GM19467 (cell line): ENCODE measurements around the gene ADAMTSL4.
"Not testable (repeated sequence)": the region's sequence is repeated elsewhere in the genome, so short reads cannot be mapped to it uniquely, and the experiment has no call there.

Source experiments
- ATAC-seq: cut with Tn5 transposase; IDR thresholded peaks from one replicate; pipeline ENCODE4 v1.9.1; 2021; ENCODE audit warnings: mild to moderate bottlenecking, moderate library complexity; ENCODE audit not compliant: unreplicated experiment

Gene ADAMTSL4

DNA sequence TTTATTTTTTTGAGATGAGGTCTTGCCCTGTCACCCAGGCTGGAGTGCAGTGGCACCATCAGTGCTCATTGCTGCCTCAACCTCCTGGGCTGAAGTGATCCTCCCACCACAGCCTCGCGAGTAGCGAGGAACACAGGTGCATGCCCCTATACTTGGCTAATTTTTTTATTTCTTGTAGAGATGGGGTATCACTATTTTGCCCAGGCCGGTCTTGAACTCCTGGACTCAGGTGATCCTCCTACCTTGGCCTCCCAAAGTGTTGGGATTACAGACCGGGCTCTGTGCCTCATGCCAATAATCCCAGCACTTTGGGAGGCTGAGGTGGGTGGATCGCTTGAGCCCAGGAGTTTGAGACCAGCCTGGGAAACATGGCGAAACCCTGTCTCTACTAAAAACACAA, 32.2 kb downstream of the ADAMTSL4 start:
- ATAC-seq, result not testable (repeated sequence)

DNA sequence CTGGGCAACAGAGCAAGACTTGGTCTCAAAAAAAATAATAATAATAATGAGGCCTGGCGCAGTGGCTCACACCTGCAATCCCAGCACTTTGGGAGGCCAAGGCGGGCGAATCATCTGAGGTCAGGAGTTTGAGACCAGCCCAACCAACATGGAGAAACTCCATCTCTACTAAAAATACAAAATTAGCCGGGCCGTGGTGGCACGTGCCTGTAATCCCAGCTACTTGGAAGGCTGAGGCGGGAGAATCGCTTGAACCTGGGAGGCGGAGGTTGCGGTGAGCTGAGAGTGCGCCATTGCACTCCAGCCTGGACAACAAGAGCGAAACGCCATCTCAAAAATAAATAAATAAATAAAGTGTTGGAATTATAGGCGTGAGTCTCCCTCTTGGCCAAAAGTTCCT, 32.8 kb downstream of the ADAMTSL4 start:
- ATAC-seq, result not testable (repeated sequence)

- no peak for ATAC-seq
Measured at GRCh38 chr1:150582371-150582770, 33.2 kb downstream of the ADAMTSL4 start.

- no peak for ATAC-seq
Measured at GRCh38 chr1:150596095-150596892, 47.1 kb downstream of the ADAMTSL4 start.

- no peak for ATAC-seq
Measured at GRCh38 chr1:150596976-150597375, 47.8 kb downstream of the ADAMTSL4 start.

- not testable (repeated sequence) for ATAC-seq
Measured at GRCh38 chr1:150598346-150598745, 49.1 kb downstream of the ADAMTSL4 start.

- ATAC-seq, result no peak
Measured at GRCh38 chr1:150601540-150601939, 52.3 kb downstream of the ADAMTSL4 start.

DNA sequence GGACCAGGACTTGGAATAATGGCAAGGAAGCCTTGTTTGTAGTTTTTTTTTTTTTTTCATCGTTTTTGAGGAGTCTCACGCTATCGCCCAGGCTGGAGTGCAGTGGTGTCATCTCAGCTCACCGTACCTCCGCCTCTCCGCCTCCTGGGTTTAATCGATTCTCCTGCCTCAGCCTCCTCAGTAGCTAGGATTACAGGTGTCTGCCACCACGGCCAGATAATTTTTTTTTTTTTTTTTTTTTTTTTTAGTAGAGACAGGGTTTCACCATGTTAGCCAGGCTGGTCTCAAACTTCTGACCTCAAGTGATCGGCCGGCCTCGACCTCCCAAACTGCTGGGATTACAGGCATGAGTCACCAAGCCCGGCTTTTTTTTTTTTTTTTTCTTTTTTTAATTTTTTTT, 53.2 kb downstream of the ADAMTSL4 start:
- not testable (repeated sequence) for ATAC-seq

DNA sequence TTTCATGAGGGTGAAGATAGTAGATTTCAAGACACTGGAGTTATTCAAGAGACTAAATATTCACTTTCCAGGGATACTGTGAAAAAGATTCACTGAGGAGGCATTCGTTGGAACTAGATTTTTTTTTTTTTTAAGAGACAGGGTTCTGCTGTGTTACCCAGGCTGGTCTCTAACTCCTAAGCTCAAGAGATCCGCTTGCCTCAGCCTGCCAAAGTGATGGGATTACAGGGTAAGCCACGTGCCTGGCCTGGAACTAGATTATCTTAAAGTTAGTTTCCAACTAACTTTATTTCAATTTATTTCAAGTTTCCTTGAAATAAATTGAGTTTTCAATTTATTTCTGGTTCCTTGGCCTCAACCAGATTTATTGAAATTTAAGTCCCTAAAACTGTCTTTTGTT, 54.5 kb downstream of the ADAMTSL4 start:
- ATAC-seq, result no peak

DNA sequence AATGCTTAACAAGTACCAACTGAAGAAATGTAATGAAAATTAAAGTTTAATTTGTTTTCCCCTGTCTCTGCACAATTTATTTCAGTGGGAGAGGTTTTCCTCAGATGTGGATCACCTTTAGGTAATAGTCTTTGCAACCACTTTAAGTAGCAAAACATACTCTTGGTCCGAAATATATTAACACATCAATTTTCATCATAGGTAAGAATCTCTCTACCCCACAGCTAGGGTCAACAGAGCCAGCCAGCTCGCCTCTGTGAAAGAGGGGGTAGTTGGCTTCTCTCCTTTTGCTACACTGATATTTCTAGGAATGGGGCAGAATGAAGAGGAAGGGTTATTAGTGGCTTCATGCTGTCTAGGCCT, 55.0 kb downstream of the ADAMTSL4 start:
- ATAC-seq, result no peak

- not testable (repeated sequence) for ATAC-seq
Measured at GRCh38 chr1:150605451-150605731, 56.2 kb downstream of the ADAMTSL4 start.

- ATAC-seq, result no peak
Measured at GRCh38 chr1:150606463-150607142, 57.4 kb downstream of the ADAMTSL4 start.

GRCh38 chr1:150609732-150610131, 60.5 kb downstream of the ADAMTSL4 start:
- ATAC-seq, result no peak
